ENCODE results near the gene CFAP65.

The CFAP65 gene

GRCh38 chr2:219058541-219059374 is 17.4 kb upstream of the CFAP65 start:
- Histone ChIP-seq H3K4me1 (ENCODE audit: control insufficient read depth, insufficient read depth, low read length) (peaks cover 12% of the 10 kb centered on the region), H3K27me3 (ENCODE audit: control insufficient read depth, insufficient read depth, low read length) (peaks cover 40% of the 10 kb centered on the region), H3K9ac (ENCODE audit: low read length) (peak overlapping the region; percentile 43), H3K36me3 (ENCODE audit: control insufficient read depth, insufficient read depth, low read length) (peaks cover 6% of the 10 kb centered on the region), H3K4me3 (ENCODE audit: low read length) (peak overlapping the region; percentile 68), H3K27ac (ENCODE audit: low read depth, low read length) (no peak overlapping the region)

- Histone ChIP-seq H3K4me1 (ENCODE audit: control insufficient read depth, insufficient read depth, low read length) (peaks cover 12% of the 10 kb centered on the region), H3K4me3 (ENCODE audit: low read length) (peak overlapping the region; percentile 68), H3K27ac (ENCODE audit: low read depth, low read length) (no peak overlapping the region), H3K27me3 (ENCODE audit: control insufficient read depth, insufficient read depth, low read length) (peaks cover 40% of the 10 kb centered on the region), H3K36me3 (ENCODE audit: control insufficient read depth, insufficient read depth, low read length) (peaks cover 6% of the 10 kb centered on the region), H3K9ac (ENCODE audit: low read length) (no peak overlapping the region)
Observed at GRCh38 chr2:219057709-219058540, 16.6 kb upstream of the CFAP65 start.

GRCh38 chr2:219056896-219057708 is 15.8 kb upstream of the CFAP65 start:
- H3K36me3 ChIP-seq (ENCODE audit: control insufficient read depth, insufficient read depth, low read length), result peaks cover 6% of the 10 kb centered on the region
- peak overlapping the region; percentile 68 for H3K4me3 ChIP-seq (ENCODE audit: low read length)
- H3K4me1 ChIP-seq (ENCODE audit: control insufficient read depth, insufficient read depth, low read length), result peaks cover 12% of the 10 kb centered on the region
- H3K9ac ChIP-seq (ENCODE audit: low read length), result no peak overlapping the region
- H3K27ac ChIP-seq (ENCODE audit: low read depth, low read length), result no peak overlapping the region
- H3K27me3 ChIP-seq (ENCODE audit: control insufficient read depth, insufficient read depth, low read length), result peaks cover 38% of the 10 kb centered on the region

GRCh38 chr2:219056176-219056895 is 15.0 kb upstream of the CFAP65 start:
- peaks cover 38% of the 10 kb centered on the region for H3K27me3 ChIP-seq (ENCODE audit: control insufficient read depth, insufficient read depth, low read length)
- H3K27ac ChIP-seq (ENCODE audit: low read depth, low read length), result no peak overlapping the region
- H3K4me1 ChIP-seq (ENCODE audit: control insufficient read depth, insufficient read depth, low read length), result peaks cover 12% of the 10 kb centered on the region
- H3K4me3 ChIP-seq (ENCODE audit: low read length), result no peak overlapping the region
- H3K36me3 ChIP-seq (ENCODE audit: control insufficient read depth, insufficient read depth, low read length), result peaks cover 6% of the 10 kb centered on the region
- H3K9ac ChIP-seq (ENCODE audit: low read length), result no peak overlapping the region

- Histone ChIP-seq H3K4me3 (ENCODE audit: low read length) (no peak overlapping the region), H3K4me1 (ENCODE audit: control insufficient read depth, insufficient read depth, low read length) (peaks cover 12% of the 10 kb centered on the region), H3K9ac (ENCODE audit: low read length) (no peak overlapping the region), H3K36me3 (ENCODE audit: control insufficient read depth, insufficient read depth, low read length) (peaks cover 6% of the 10 kb centered on the region), H3K27ac (ENCODE audit: low read depth, low read length) (no peak overlapping the region), H3K27me3 (ENCODE audit: control insufficient read depth, insufficient read depth, low read length) (peaks cover 35% of the 10 kb centered on the region)
Observed at GRCh38 chr2:219054956-219055903, 13.9 kb upstream of the CFAP65 start.

- Histone ChIP-seq H3K27ac (ENCODE audit: low read depth, low read length) (no peak overlapping the region), H3K36me3 (ENCODE audit: control insufficient read depth, insufficient read depth, low read length) (no peaks in the 10 kb centered on the region), H3K4me3 (ENCODE audit: low read length) (no peak overlapping the region), H3K27me3 (ENCODE audit: control insufficient read depth, insufficient read depth, low read length) (peaks cover 4% of the 10 kb centered on the region), H3K4me1 (ENCODE audit: control insufficient read depth, insufficient read depth, low read length) (no peaks in the 10 kb centered on the region), H3K9ac (ENCODE audit: low read length) (no peak overlapping the region)
Observed at GRCh38 chr2:219049282-219049681, 8.0 kb upstream of the CFAP65 start.

GRCh38 chr2:219045937-219046550 is 4.7 kb upstream of the CFAP65 start:
- H3K4me1 ChIP-seq (ENCODE audit: control insufficient read depth, insufficient read depth, low read length), result no peaks in the 10 kb centered on the region
- H3K4me3 ChIP-seq (ENCODE audit: low read length), result no peak overlapping the region
- H3K36me3 ChIP-seq (ENCODE audit: control insufficient read depth, insufficient read depth, low read length), result no peaks in the 10 kb centered on the region
- no peak overlapping the region for H3K9ac ChIP-seq (ENCODE audit: low read length)
- H3K27me3 ChIP-seq (ENCODE audit: control insufficient read depth, insufficient read depth, low read length), result peaks cover 8% of the 10 kb centered on the region
- no peak overlapping the region for H3K27ac ChIP-seq (ENCODE audit: low read depth, low read length)

GRCh38 chr2:219042750-219043149 is 1.4 kb upstream of the CFAP65 start:
- Histone ChIP-seq H3K4me1 (ENCODE audit: control insufficient read depth, insufficient read depth, low read length) (no peaks in the 10 kb centered on the region), H3K4me3 (ENCODE audit: low read length) (no peak overlapping the region), H3K27ac (ENCODE audit: low read depth, low read length) (no peak overlapping the region), H3K27me3 (ENCODE audit: control insufficient read depth, insufficient read depth, low read length) (peaks cover 8% of the 10 kb centered on the region), H3K9ac (ENCODE audit: low read length) (no peak overlapping the region), H3K36me3 (ENCODE audit: control insufficient read depth, insufficient read depth, low read length) (no peaks in the 10 kb centered on the region)

GRCh38 chr2:219042157-219042556 is 841 bp upstream of the CFAP65 start:
- Histone ChIP-seq H3K4me1 (ENCODE audit: control insufficient read depth, insufficient read depth, low read length) (no peaks in the 10 kb centered on the region), H3K27me3 (ENCODE audit: control insufficient read depth, insufficient read depth, low read length) (peaks cover 8% of the 10 kb centered on the region), H3K9ac (ENCODE audit: low read length) (no peak overlapping the region), H3K36me3 (ENCODE audit: control insufficient read depth, insufficient read depth, low read length) (no peaks in the 10 kb centered on the region), H3K4me3 (ENCODE audit: low read length) (no peak overlapping the region), H3K27ac (ENCODE audit: low read depth, low read length) (no peak overlapping the region)

GRCh38 chr2:219038600-219038999 is 2.7 kb downstream of the CFAP65 start:
- H3K9ac ChIP-seq (ENCODE audit: low read length), result no peak overlapping the region
- H3K27me3 ChIP-seq (ENCODE audit: control insufficient read depth, insufficient read depth, low read length), result peaks cover 4% of the 10 kb centered on the region
- H3K4me1 ChIP-seq (ENCODE audit: control insufficient read depth, insufficient read depth, low read length), result no peaks in the 10 kb centered on the region
- H3K4me3 ChIP-seq (ENCODE audit: low read length), result no peak overlapping the region
- no peak overlapping the region for H3K27ac ChIP-seq (ENCODE audit: low read depth, low read length)
- H3K36me3 ChIP-seq (ENCODE audit: control insufficient read depth, insufficient read depth, low read length), result no peaks in the 10 kb centered on the region

Data from rectal smooth muscle tissue (tissue), 1 donor.